Measurements from ENCODE around the gene EFHD2.
A peak's percentile ranks its signal among the peaks of the same experiment; 100 is the strongest.
"Not testable (repeated sequence)": the region's sequence is repeated elsewhere in the genome, so short reads cannot be mapped to it uniquely, and the experiment has no call there.

Gene EFHD2

GRCh38 chr1:15409388-15410222 lies at the start of gene EFHD2:
Gene EFHD2 (plus strand): TSS chr1:15409888. CDS start chr1:15409972, 84 bp downstream.
- DNase-seq, result peak; percentile 73

- no peak for DNase-seq
These were observed 49.0 kb upstream of the EFHD2 start for GRCh38 chr1:15360700-15361099.

- DNase-seq, result no peak
These were observed 47.5 kb upstream of the EFHD2 start for GRCh38 chr1:15362096-15362736.

GRCh38 chr1:15362737-15363128 lies 47.0 kb upstream of the EFHD2 start:
- no peak for DNase-seq

- no peak for DNase-seq
These were observed 44.9 kb upstream of the EFHD2 start for GRCh38 chr1:15364740-15365139.

- DNase-seq, result no peak
These were observed 40.8 kb upstream of the EFHD2 start for GRCh38 chr1:15368888-15369287.

GRCh38 chr1:15370268-15370667 lies 39.4 kb upstream of the EFHD2 start:
- no peak for DNase-seq

GRCh38 chr1:15370781-15371520 lies 38.7 kb upstream of the EFHD2 start:
- DNase-seq, result no peak

GRCh38 chr1:15371610-15372545 lies 37.8 kb upstream of the EFHD2 start:
- no peak for DNase-seq

- DNase-seq, result no peak
These were observed 31.0 kb upstream of the EFHD2 start for GRCh38 chr1:15378729-15379128.

- not testable (repeated sequence) for DNase-seq
These were observed 30.5 kb upstream of the EFHD2 start for GRCh38 chr1:15379151-15379550.

GRCh38 chr1:15380601-15381508 lies 28.8 kb upstream of the EFHD2 start:
- DNase-seq, result no peak

GRCh38 chr1:15381805-15382204 lies 27.9 kb upstream of the EFHD2 start:
- DNase-seq, result no peak

GRCh38 chr1:15382601-15383518 lies 26.8 kb upstream of the EFHD2 start:
- DNase-seq, result no peak

- no peak for DNase-seq
These were observed 25.9 kb upstream of the EFHD2 start for GRCh38 chr1:15383810-15384209.

GRCh38 chr1:15384301-15384901 lies 25.3 kb upstream of the EFHD2 start:
- DNase-seq, result no peak

- DNase-seq, result no peak
These were observed 24.3 kb upstream of the EFHD2 start for GRCh38 chr1:15385420-15385819.

- no peak for DNase-seq
These were observed 23.4 kb upstream of the EFHD2 start for GRCh38 chr1:15386164-15386749.

- DNase-seq, result no peak
These were observed 21.3 kb upstream of the EFHD2 start for GRCh38 chr1:15388201-15388880.

All from NCI-H2107 (cell line).